ENCODE results near the gene CDC40.

Gene CDC40

DNA sequence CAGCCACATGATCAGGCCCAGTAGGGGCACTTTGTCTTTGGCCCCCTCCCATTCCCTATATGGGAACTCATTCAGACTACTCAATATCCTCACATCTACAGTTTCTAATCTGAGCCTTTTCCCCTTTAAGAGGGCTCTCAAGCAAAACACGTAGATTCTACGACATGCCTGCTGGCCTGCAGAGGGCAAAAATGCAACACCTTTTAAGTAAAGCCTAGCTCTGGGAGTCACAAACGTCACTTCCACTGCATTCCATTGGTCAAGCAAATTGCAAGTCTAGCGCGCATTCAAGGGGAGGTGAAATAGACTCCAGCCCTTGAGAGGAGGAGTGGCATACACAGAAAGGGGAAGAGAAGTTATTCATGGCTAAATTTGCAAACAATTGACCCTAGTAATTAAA is 70.6 kb downstream of the CDC40 start:
- Histone ChIP-seq H3K27me3 (ENCODE audit: insufficient read depth, low read length) (no peaks in the 10 kb centered on the region), H3K4me3 (ENCODE audit: low read depth, low read length, poor library complexity, severe bottlenecking) (no peak overlapping the region), H2AFZ (ENCODE audit: low read length) (no peak overlapping the region), H3K79me2 (ENCODE audit: insufficient read depth, low read length) (no peaks in the 10 kb centered on the region), H3K9me3 (ENCODE audit: low read length) (no peaks in the 10 kb centered on the region), H3K4me2 (ENCODE audit: low read length) (no peak overlapping the region), H3K27ac (ENCODE audit: low read depth, low read length, poor library complexity, severe bottlenecking) (no peak overlapping the region), H3K36me3 (ENCODE audit: insufficient read depth, low read length) (no peaks in the 10 kb centered on the region), H4K20me1 (ENCODE audit: insufficient read depth, low read length) (no peaks in the 10 kb centered on the region), H3K9me2 (ENCODE audit: low read depth, low read length) (no peaks in the 10 kb centered on the region), H3K9ac (ENCODE audit: low read length) (no peak overlapping the region), H3K4me1 (ENCODE audit: insufficient read depth, low read length, severe bottlenecking) (no peaks in the 10 kb centered on the region), H3F3A (ENCODE audit: insufficient read depth, low read length) (no peaks in the 10 kb centered on the region)
- TF ChIP-seq EZH2 (IDR thresholded peaks at IDR 0.05; ENCODE audit: borderline replicate concordance, low read length) = no peak
- TF ChIP-seq, protein P1, sequence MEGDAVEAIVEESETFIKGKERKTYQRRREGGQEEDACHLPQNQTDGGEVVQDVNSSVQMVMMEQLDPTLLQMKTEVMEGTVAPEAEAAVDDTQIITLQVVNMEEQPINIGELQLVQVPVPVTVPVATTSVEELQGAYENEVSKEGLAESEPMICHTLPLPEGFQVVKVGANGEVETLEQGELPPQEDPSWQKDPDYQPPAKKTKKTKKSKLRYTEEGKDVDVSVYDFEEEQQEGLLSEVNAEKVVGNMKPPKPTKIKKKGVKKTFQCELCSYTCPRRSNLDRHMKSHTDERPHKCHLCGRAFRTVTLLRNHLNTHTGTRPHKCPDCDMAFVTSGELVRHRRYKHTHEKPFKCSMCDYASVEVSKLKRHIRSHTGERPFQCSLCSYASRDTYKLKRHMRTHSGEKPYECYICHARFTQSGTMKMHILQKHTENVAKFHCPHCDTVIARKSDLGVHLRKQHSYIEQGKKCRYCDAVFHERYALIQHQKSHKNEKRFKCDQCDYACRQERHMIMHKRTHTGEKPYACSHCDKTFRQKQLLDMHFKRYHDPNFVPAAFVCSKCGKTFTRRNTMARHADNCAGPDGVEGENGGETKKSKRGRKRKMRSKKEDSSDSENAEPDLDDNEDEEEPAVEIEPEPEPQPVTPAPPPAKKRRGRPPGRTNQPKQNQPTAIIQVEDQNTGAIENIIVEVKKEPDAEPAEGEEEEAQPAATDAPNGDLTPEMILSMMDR (IDR thresholded peaks at IDR 0.05; ENCODE audit: low read length) = no peak

DNA sequence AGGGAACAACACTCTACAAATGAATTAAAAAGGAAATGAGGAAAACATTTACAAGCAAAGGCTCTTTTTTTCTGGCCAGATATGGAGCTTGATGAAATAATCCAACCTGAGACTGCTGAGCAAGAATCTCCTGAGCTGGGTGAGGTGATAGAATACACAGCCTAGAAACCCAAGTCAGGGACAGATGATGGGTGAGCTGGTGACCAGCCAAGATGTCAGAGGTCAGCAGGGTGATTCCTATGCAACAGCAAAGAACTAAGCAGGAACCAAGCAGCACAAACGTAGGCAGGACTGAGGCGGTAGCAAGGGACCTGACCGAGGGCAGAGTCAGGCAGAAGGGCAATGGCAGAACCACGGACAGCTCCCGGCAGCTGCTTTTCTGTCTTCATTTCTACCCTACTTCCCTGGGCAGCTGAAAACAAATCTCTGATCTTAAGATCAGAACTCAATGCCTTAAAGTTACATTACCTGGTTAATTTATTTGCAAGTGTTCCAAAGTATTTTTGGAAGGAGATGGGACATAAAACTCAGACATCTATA is 75.1 kb downstream of the CDC40 start:
- Histone ChIP-seq H3K79me2 (ENCODE audit: insufficient read depth, low read length) (no peaks in the 10 kb centered on the region), H3K9ac (ENCODE audit: low read length) (no peak overlapping the region), H2AFZ (ENCODE audit: low read length) (no peak overlapping the region), H3F3A (ENCODE audit: insufficient read depth, low read length) (no peaks in the 10 kb centered on the region), H3K9me2 (ENCODE audit: low read depth, low read length) (no peaks in the 10 kb centered on the region), H3K27me3 (ENCODE audit: insufficient read depth, low read length) (no peaks in the 10 kb centered on the region), H3K9me3 (ENCODE audit: low read length) (no peaks in the 10 kb centered on the region), H3K36me3 (ENCODE audit: insufficient read depth, low read length) (no peaks in the 10 kb centered on the region), H3K4me1 (ENCODE audit: insufficient read depth, low read length, severe bottlenecking) (no peaks in the 10 kb centered on the region), H3K27ac (ENCODE audit: low read depth, low read length, poor library complexity, severe bottlenecking) (no peak overlapping the region), H3K4me3 (ENCODE audit: low read depth, low read length, poor library complexity, severe bottlenecking) (no peak overlapping the region), H3K4me2 (ENCODE audit: low read length) (no peak overlapping the region), H4K20me1 (ENCODE audit: insufficient read depth, low read length) (no peaks in the 10 kb centered on the region)
- TF ChIP-seq EZH2 (IDR thresholded peaks at IDR 0.05; ENCODE audit: borderline replicate concordance, low read length) = no peak
- TF ChIP-seq, protein P1 (IDR thresholded peaks at IDR 0.05; ENCODE audit: low read length) = no peak

DNA sequence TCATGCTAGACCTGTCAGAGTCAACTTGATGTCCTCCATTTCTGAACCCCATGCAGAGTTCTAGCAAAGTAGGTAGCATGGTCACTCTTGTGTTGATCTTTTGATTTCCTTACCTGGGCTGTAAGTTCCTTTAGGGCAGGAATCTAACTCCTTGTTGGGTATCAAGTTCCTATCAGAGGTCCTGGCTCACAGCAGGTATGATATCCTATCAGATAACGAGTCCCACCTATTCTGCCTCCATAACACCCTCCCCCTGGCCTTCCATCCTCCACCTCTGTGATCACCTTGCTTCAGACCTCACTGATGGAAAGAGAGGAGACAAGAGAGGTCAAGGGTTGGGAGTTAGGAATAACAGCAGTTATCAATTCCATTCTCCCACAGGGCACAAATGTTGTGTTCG is 76.1 kb downstream of the CDC40 start:
- Histone ChIP-seq H3K9me3 (ENCODE audit: low read length) (no peaks in the 10 kb centered on the region), H2AFZ (ENCODE audit: low read length) (no peak overlapping the region), H3K27me3 (ENCODE audit: insufficient read depth, low read length) (no peaks in the 10 kb centered on the region), H3F3A (ENCODE audit: insufficient read depth, low read length) (no peaks in the 10 kb centered on the region), H3K4me2 (ENCODE audit: low read length) (no peak overlapping the region), H3K9me2 (ENCODE audit: low read depth, low read length) (no peaks in the 10 kb centered on the region), H3K9ac (ENCODE audit: low read length) (no peak overlapping the region), H3K36me3 (ENCODE audit: insufficient read depth, low read length) (no peaks in the 10 kb centered on the region), H4K20me1 (ENCODE audit: insufficient read depth, low read length) (no peaks in the 10 kb centered on the region), H3K27ac (ENCODE audit: low read depth, low read length, poor library complexity, severe bottlenecking) (no peak overlapping the region), H3K4me1 (ENCODE audit: insufficient read depth, low read length, severe bottlenecking) (no peaks in the 10 kb centered on the region), H3K4me3 (ENCODE audit: low read depth, low read length, poor library complexity, severe bottlenecking) (no peak overlapping the region), H3K79me2 (ENCODE audit: insufficient read depth, low read length) (no peaks in the 10 kb centered on the region)
- no peak for TF ChIP-seq EZH2 (IDR thresholded peaks at IDR 0.05; ENCODE audit: borderline replicate concordance, low read length)
- TF ChIP-seq, protein P1 (IDR thresholded peaks at IDR 0.05; ENCODE audit: low read length) = no peak
